Measurements from ENCODE around the gene PPP1R8. TPM values are rescaled to one million over a fixed set of nuclear protein-coding genes. Genes with fewer than 3 reads are reported as not detected.

Gene PPP1R8
- total and polyA plus RNA-seq, 2 of the 8 experiments (the other 6 are each of a cell fraction or from before 2014, with no cell fraction given) = 33.4 to 51.8 TPM

- H3K27ac ChIP-seq (ENCODE audit: low read depth, low read length) = no peak overlapping the region
- no peaks in the 10 kb centered on the region for H3K4me1 ChIP-seq (replicated peaks in 1 of 4; ENCODE audit: control insufficient read depth in 3 of 4, insufficient read depth in 4 of 4, low read length in 3 of 4)
- H3K14ac ChIP-seq (ENCODE audit: insufficient read length) = no peak overlapping the region
- H3K36me3 ChIP-seq (ENCODE audit: control insufficient read depth in 2 of 4, insufficient read depth in 4 of 4, low read length in 3 of 4) = peaks cover 0 to 24% (median 6%) of the 10 kb centered on the region in 4 experiments; a peak in 6 of 8 replicates
- no peak for DNase-seq (ENCODE audit: low read depth in 1 of 2, low spot score in 2 of 2)
- no peak overlapping the region for H3K9ac ChIP-seq (replicated peaks in 1 of 4; ENCODE audit: extremely low read depth in 1 of 4, low read depth in 3 of 4, low read length in 3 of 4)
- H3K4me3 ChIP-seq (ENCODE audit: extremely low read depth in 1 of 4, insufficient read depth in 2 of 4, low read depth in 3 of 4, low read length in 4 of 4) = no peak overlapping the region
- H3K27me3 ChIP-seq (replicated peaks in 1 of 4; ENCODE audit: control insufficient read depth in 3 of 4, extremely low read depth in 1 of 4, insufficient read depth in 3 of 4, low read length in 3 of 4) = no peaks in the 10 kb centered on the region
- no peak overlapping the region for H2BK12ac ChIP-seq (ENCODE audit: low read depth, low read length)
- H2AFZ ChIP-seq (ENCODE audit: low read length) = no peak overlapping the region
- H4K91ac ChIP-seq (replicated peaks; ENCODE audit: insufficient read length, low read length) = no peak overlapping the region
- H3K23me2 ChIP-seq (ENCODE audit: low read depth, low read length) = no peaks in the 10 kb centered on the region
- 85% methylated on average over 8 of the region's 8 CpGs; no CpG with 5 or more reads in 1 of the 2 experiments for WGBS, 2 experiments (ENCODE audit: extremely low coverage in 1 of 2, insufficient coverage in 1 of 2, insufficient read length in 1 of 2, insufficient replicate concordance in 2 of 2, low coverage in 1 of 2, low lambda C conversion rate in 2 of 2, missing lambda C conversion rate in 1 of 2)
- FAIRE-seq = no peak
- no peak overlapping the region for H3K4me2 ChIP-seq (ENCODE audit: insufficient read depth in 1 of 2, low read depth in 2 of 2, low read length in 2 of 2)
- no peak overlapping the region for H3K56ac ChIP-seq (replicated peaks; ENCODE audit: insufficient read length, low read depth, low read length)
- no peak overlapping the region for H2AK5ac ChIP-seq (ENCODE audit: low read depth, low read length)
- H4K8ac ChIP-seq (ENCODE audit: extremely low read depth, insufficient read depth, low read length) = no peak overlapping the region
- no peak overlapping the region for H2BK120ac ChIP-seq (replicated peaks; ENCODE audit: low read depth, low read length)
- no peak overlapping the region for H4K5ac ChIP-seq (ENCODE audit: insufficient read length, low read depth, low read length)
- H2BK15ac ChIP-seq (ENCODE audit: low read length) = no peak overlapping the region
- CTCF ChIA-PET (ENCODE audit: partially characterized antibody) = interaction anchor here (1.0 kb wide), 1 partner anchor 27 kb away, joined by 3 read pairs; no protein-coding TSS in a partner anchor
- peaks cover 0 to 4% of the 10 kb centered on the region in 2 experiments for H4K20me1 ChIP-seq (replicated peaks in 1 of 2; ENCODE audit: control insufficient read depth in 1 of 2, insufficient read depth in 2 of 2, low read length in 2 of 2)
- POLR2A ChIA-PET (ENCODE audit: partially characterized antibody) = interaction anchor here (2.2 to 3.5 kb wide), 2 partner anchors 8 to 10 kb away, joined by 10 to 17 read pairs; no protein-coding TSS in a partner anchor
- no peak overlapping the region for H3K4ac ChIP-seq (replicated peaks; ENCODE audit: insufficient read length, low read depth, low read length)
- H3K79me2 ChIP-seq (ENCODE audit: control insufficient read depth in 1 of 2, insufficient read depth in 2 of 2, low read length in 2 of 2) = no peaks in the 10 kb centered on the region
- no peaks in the 10 kb centered on the region for H3K9me3 ChIP-seq (ENCODE audit: insufficient read depth in 2 of 2, low read depth in 1 of 2, low read length in 1 of 2)
- H3K79me1 ChIP-seq (ENCODE audit: low read depth, low read length) = no peaks in the 10 kb centered on the region
- H2BK5ac ChIP-seq (ENCODE audit: low read depth, low read length) = peak overlapping the region; percentile 19; the same call in 1 of the 2 replicates
- no peak overlapping the region for H2BK20ac ChIP-seq (ENCODE audit: low read length)
- no peak overlapping the region for H3K18ac ChIP-seq (ENCODE audit: extremely low read depth, low read length)
- no peak overlapping the region for H3K23ac ChIP-seq (ENCODE audit: insufficient read length)
- TF ChIP-seq E2F6 (IDR thresholded peaks at IDR 0.05) (no peak), EGR1 (IDR thresholded peaks at IDR 0.05; ENCODE audit: borderline replicate concordance, low read depth, low read length) (no peak), MAX (IDR thresholded peaks at IDR 0.05) (no peak), CTCF (IDR thresholded peaks at IDR 0.05; ENCODE audit: control extremely low read depth in 1 of 3, insufficient read depth in 1 of 3, low read depth in 1 of 3, low read length in 3 of 3) (no peak), POLR2AphosphoS5 (IDR thresholded peaks at IDR 0.05; ENCODE audit: low read depth, low read length) (no peak), TAF1 (IDR thresholded peaks at IDR 0.05; ENCODE audit: low read depth, low read length) (no peak), GTF2F1 (IDR thresholded peaks at IDR 0.05; ENCODE audit: borderline replicate concordance, low read depth, low read length) (no peak), TBP (IDR thresholded peaks at IDR 0.05; ENCODE audit: low read depth, low read length) (no peak), KDM4A (IDR thresholded peaks at IDR 0.05; ENCODE audit: low read depth, low read length, severe bottlenecking) (no peak), JUND (IDR thresholded peaks at IDR 0.05; ENCODE audit: low read length) (no peak), JUN (IDR thresholded peaks at IDR 0.05; ENCODE audit: low read depth, low read length) (no peak)
These were observed 54.5 kb downstream of the PPP1R8 start for GRCh38 chr1:27885114-27885528.

Data from H1 (cell line).